Motor neuron (in vitro differentiated cells): ENCODE measurements around the gene CNTNAP5. TPM values are rescaled to one million over a fixed set of nuclear protein-coding genes. Genes with fewer than 3 reads are reported as not detected.

ENCODE experiments used
- ATAC-seq, 8 experiments: fragments of 200-7000 bp; cut with Tn5 transposase; replicated peaks in 6 of 8; 2 replicates each; pipeline ENCODE4 v1.8.0; 2021; ENCODE audit warnings: mild to moderate bottlenecking in 8 of 8, moderate library complexity in 8 of 8
- H3K27ac ChIP-seq, 2 donors: fragments of 250-450 bp; sonication (Bioruptor Pico); 2 replicates each; pipeline ENCODE4 v1.9.0; 2021; ENCODE audit warnings: antibody characterized with exemption in 2 of 2, mild to moderate bottlenecking in 2 of 2, moderate library complexity in 1 of 2
- H3K4me1 ChIP-seq, 2 donors: fragments of 250-450 bp; sonication (Bioruptor Pico); replicated peaks in 1 of 2; 2 replicates each; pipeline ENCODE4 v1.6.1; 2021; ENCODE audit warnings: antibody characterized with exemption in 2 of 2, mild to moderate bottlenecking in 2 of 2, moderate library complexity in 1 of 2
- H3K4me3 ChIP-seq, 5 donors: fragments of 250-450 bp; sonication (Bioruptor Pico); 2 replicates each; pipeline ENCODE4 v1.9.0; 2021; ENCODE audit warnings: antibody characterized with exemption in 5 of 5, mild to moderate bottlenecking in 5 of 5, moderate library complexity in 4 of 5
- whole genome bisulfite sequencing, 10 experiments: fragments of 450-650 bp; shearing (Covaris generic); methylation state at CpG; one replicate each; pipeline ENCODE4 v1.0.0; 2022; 5-methylcytosine and 5-hydroxymethylcytosine counted together
- in situ Hi-C, 9 experiments: fragments of 400-800 bp; cut with MboI; loops; one replicate each; pipeline ENCODE4 v1.15.0; 2021; ENCODE audit warnings: low sequenced_read_pairs in 9 of 9, low pct_unique_long_range_greater_than_20kb in 2 of 9; ENCODE audit not compliant: unreplicated experiment in 9 of 9
- total RNA-seq, 8 experiments: library from RNA; unstranded; fragments of 300-600 nt; gene quantifications; 2 replicates each; pipeline versions ENCODE4 v1.2.3 to v1.2.4, GENCODE V29; 2022

CNTNAP5 gene
- total RNA-seq, 8 experiments from 2014 or later, result 0.28 to 12.6 (median 8.7) TPM; not detected in 2

- in situ Hi-C loops, result no loop called here
- no peak overlapping the region for H3K4me3 ChIP-seq
- H3K27ac ChIP-seq, result no peak overlapping the region
- ATAC-seq, result no peak
- H3K4me1 ChIP-seq, result no peaks in the 10 kb centered on the region
Observed at GRCh38 chr2:124301915-124302314, 276.8 kb downstream of the CNTNAP5 start.

DNA sequence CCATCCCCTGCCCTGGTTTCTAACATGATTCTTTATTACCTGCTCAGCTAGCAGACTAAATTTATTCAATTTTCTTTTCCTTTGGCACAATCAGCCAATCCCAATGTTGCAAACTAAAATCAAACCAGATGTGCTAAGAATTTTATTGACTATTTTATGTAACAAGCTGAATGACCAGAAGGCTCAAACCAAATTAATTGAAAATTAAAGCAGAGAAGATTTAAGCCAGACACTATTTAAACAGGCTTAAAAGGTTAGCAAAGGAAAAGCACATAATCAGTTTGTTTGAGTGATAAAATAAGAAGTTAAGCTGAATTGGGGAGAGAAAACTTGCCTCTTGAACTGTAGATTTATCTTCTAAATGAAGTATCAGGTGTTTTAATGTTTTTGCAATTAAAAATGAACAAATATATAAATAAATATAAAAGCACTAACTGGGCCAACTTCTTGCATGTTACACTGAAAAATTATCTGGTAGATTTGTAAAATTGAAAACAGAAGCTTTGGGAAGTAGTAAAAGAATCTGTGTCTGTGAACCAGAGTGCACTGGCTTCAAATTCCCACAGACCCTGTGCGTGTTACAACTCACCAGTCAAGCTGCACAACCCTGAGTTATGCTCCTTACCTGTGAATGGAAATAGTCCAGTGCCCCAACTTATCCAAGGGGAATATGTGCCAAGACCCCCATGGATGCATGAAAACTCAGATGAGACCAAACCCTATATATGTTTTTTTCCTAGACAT lies 283.4 kb downstream of the CNTNAP5 start:
- no peak for ATAC-seq
- 0 to 100% (median 0%) methylated on average over 1 of the region's 1 CpG; no CpG with 5 or more reads in 6 of the 10 experiments for WGBS, 10 experiments
- in situ Hi-C loops, result no loop called here
- Histone ChIP-seq H3K27ac (no peak overlapping the region), H3K4me3 (no peak overlapping the region), H3K4me1 (peaks cover 0 to 7% of the 10 kb centered on the region in 2 donors)

DNA sequence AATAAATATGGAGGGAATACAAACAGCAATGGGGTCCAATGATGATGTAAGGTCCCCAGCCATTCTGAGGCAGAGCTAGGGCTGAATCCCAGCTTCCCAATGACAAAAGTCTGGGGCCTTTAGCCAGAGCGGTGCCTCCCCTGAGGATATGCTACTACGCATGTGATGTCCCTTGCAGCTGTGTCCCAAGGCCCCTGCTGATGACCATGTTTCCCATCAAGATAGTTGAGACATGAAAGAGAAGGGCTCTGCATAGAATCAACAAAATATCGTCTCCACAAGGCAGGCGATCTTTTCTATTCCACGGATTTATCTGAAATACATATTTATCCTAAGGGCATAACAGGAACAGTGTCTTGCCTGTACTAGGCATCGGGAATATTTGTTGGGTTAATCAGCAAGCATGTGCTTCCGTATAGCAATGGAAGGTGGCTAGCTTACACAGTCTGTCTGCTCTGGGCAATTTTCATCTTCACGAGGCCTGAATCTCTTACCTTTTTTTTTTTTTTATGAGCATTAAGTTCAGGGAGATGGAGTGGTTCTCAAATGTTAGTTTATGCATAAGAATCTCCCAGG lies 284.6 kb downstream of the CNTNAP5 start:
- H3K4me3 ChIP-seq, result no peak overlapping the region
- no peak for ATAC-seq
- H3K27ac ChIP-seq, result no peak overlapping the region
- in situ Hi-C loops, result no loop called here
- peaks cover 3 to 16% of the 10 kb centered on the region in 2 donors for H3K4me1 ChIP-seq
- 17 to 100% (median 82%) methylated on average over 1 to 8 of the region's 8 CpGs for WGBS, 10 experiments

GRCh38 chr2:124310671-124311070 lies 285.6 kb downstream of the CNTNAP5 start:
- H3K4me3 ChIP-seq, result no peak overlapping the region
- H3K27ac ChIP-seq, result no peak overlapping the region
- H3K4me1 ChIP-seq, result peaks cover 3 to 22% of the 10 kb centered on the region in 2 donors
- no peak for ATAC-seq
- 10 to 93% (median 75%) methylated on average over 1 to 4 of the region's 4 CpGs; no CpG with 5 or more reads in 1 of the 10 experiments for WGBS, 10 experiments
- in situ Hi-C loops, result no loop called here

GRCh38 chr2:124314084-124314483 lies 289.0 kb downstream of the CNTNAP5 start:
- in situ Hi-C loops, result no loop called here
- peak in 1 of 8 experiments; percentile 62 for ATAC-seq
- WGBS, 10 experiments, result 33 to 100% (median 75%) methylated on average over 1 to 8 of the region's 8 CpGs
- peaks cover 3 to 25% of the 10 kb centered on the region in 2 donors for H3K4me1 ChIP-seq
- no peak overlapping the region for H3K4me3 ChIP-seq
- H3K27ac ChIP-seq, result no peak overlapping the region

GRCh38 chr2:124315221-124315880 lies 290.3 kb downstream of the CNTNAP5 start:
- peaks cover 6 to 32% of the 10 kb centered on the region in 2 donors for H3K4me1 ChIP-seq
- ATAC-seq, result no peak
- in situ Hi-C loops, result no loop called here
- 13 to 100% (median 43%) methylated on average over 2 to 6 of the region's 6 CpGs; no CpG with 5 or more reads in 1 of the 10 experiments for WGBS, 10 experiments
- no peak overlapping the region for H3K4me3 ChIP-seq
- H3K27ac ChIP-seq, result no peak overlapping the region

DNA sequence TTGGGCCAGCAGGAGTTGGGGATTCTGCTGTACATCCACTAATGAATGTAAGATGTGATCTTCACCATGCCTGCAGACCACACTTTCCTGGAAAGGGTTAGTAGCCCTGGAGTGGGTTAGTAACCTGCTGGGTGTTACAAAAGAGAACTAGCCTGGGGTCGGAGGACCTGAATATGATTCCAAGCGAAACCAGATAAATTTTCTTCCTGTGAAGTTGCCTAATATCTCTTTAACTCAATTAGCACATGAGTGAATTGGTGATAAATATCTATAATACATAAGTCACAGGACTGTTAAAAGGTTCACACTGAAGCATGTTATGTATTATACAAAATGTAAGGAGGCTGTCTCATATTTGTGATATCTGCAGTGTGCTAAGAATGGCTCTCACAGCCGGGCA lies 291.0 kb downstream of the CNTNAP5 start:
- no peak for ATAC-seq
- 0 to 90% (median 69%) methylated on average over 1 to 2 of the region's 3 CpGs; no CpG with 5 or more reads in 4 of the 10 experiments for WGBS, 10 experiments

DNA sequence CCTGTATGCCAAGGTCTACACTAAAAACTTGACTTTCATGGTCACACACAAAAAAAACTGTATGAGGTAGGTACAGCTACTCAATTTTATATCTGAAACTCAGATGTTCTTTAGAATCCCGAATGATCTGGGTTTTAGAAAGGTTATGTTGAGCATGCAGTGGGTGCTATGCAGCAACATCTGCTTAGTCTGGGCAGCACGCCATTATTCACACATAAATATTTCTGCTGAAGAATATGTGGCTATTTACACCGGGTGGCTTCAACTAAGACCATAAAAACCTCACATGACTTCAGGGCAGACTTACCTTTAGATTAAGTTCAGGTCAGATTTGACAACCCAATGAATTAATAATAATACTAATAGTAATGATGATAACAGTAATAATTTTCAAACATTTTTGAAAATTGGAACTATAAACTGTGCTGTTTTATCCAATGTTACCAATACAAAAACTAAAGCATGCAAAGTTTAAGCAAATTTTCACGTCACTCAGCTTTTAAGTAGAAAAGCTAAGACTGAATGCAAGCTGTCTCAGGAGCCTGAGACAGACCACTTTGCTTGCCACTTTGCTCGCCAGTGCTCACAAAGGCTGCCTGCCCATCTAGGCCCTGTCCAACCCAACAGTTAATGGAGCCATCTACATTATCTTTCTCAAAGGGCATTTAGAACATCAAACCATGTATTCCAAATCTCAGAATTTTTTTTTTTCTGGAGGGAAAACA lies 292.0 kb downstream of the CNTNAP5 start:
- in situ Hi-C loops, result no loop called here
- Histone ChIP-seq H3K4me1 (peaks cover 10 to 37% of the 10 kb centered on the region in 2 donors), H3K4me3 (no peak overlapping the region), H3K27ac (no peak overlapping the region)
- 0 to 92% (median 78%) methylated on average over 2 to 5 of the region's 5 CpGs for WGBS, 10 experiments
- peak in 3 of 8 experiments; percentile 54 to 90 (median 60) for ATAC-seq

More for the DNA sequence above, 291.0 kb downstream of the CNTNAP5 start:
- in situ Hi-C loops, result no loop called here
- Histone ChIP-seq H3K4me3 (no peak overlapping the region), H3K27ac (no peak overlapping the region), H3K4me1 (peaks cover 10 to 37% of the 10 kb centered on the region in 2 donors)

DNA sequence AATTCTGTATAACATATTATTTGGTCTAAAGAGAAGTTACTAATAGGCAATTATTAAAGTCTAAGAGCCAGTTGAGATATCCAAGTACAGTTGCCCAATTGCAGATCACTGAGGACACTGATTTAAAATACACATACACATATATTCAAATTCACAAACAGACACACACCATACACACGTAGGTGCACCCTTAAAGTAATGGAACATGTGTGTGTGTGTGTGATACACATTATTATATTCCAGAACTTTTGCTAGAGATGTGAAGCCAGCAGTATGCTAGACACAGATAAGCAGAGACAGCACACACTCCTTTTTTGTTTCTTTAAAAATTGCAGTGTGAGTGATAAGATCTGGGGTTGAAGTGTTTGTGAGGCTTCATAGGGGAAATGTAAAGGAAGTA lies 292.5 kb downstream of the CNTNAP5 start:
- in situ Hi-C loops, result no loop called here
- Histone ChIP-seq H3K27ac (no peak overlapping the region), H3K4me3 (no peak overlapping the region), H3K4me1 (peaks cover 10 to 37% of the 10 kb centered on the region in 2 donors)
- ATAC-seq, result no peak
- 0 to 14% methylated on average over 1 of the region's 1 CpG; no CpG with 5 or more reads in 8 of the 10 experiments for WGBS, 10 experiments

GRCh38 chr2:124318913-124319312 lies 293.8 kb downstream of the CNTNAP5 start:
- 10 to 100% (median 64%) methylated on average over 1 to 2 of the region's 2 CpGs; no CpG with 5 or more reads in 3 of the 10 experiments for WGBS, 10 experiments
- no peak for ATAC-seq
- H3K4me1 ChIP-seq, result peaks cover 9 to 26% of the 10 kb centered on the region in 2 donors
- H3K4me3 ChIP-seq, result no peak overlapping the region
- in situ Hi-C loops, result no loop called here
- H3K27ac ChIP-seq, result no peak overlapping the region

DNA sequence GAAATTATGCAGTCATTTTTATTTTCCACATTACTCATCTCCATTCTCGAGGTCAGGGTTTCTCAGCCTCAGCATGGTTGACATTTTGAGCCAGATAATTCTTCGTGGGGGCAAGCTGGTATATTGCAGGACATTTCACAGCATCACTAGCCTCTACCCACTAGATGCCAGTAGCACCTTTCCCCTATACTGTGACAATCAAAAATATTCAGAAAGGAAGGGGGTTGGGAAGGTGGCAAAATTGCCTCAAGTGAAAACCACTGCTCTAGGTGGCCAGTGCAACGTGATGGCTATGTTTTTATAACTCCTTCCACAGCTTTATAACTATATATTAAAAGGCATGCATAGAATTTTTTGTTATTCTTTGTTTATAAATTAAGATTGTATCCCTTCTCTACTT lies 294.5 kb downstream of the CNTNAP5 start:
- H3K4me1 ChIP-seq, result peaks cover 7 to 21% of the 10 kb centered on the region in 2 donors
- 0 to 96% (median 20%) methylated on average over 1 to 3 of the region's 3 CpGs; no CpG with 5 or more reads in 3 of the 10 experiments for WGBS, 10 experiments
- H3K4me3 ChIP-seq, result no peak overlapping the region
- peak in 2 of 8 experiments; percentile 39 to 56 for ATAC-seq
- in situ Hi-C loops, result no loop called here
- no peak overlapping the region for H3K27ac ChIP-seq

DNA sequence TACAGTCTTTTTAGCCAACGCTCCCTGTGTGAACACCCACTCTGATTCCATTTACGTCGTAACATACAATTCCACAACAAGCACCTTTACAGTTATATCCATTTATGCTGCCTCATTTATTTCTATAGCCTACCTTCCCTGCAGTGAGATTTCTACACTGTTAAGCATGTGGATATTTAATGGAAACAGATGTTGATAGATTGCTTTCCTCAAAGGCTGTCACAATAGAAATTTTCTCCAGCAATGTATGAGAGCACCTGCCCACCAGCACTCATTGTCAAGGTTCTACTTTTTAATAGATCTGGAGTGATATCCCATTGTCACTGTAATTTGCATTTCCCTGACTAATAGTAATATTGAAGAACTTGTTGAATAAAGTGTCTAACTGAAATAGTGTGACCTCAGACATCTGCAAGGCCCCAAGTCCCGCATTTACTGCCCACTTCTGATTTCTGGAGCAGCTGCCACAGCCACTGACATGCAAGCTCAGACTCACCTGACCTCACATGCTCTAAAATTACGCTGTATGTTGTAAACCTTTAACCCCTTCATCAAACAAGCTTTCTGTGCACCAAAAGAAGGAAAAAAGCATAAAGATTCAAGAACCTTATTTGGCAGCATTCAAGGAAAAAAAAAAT lies 295.1 kb downstream of the CNTNAP5 start:
- WGBS, 10 experiments, result 7 to 91% (median 68%) methylated on average over 1 to 5 of the region's 5 CpGs

More for the DNA sequence above, 295.1 kb downstream of the CNTNAP5 start:
- in situ Hi-C loops, result no loop called here
- Histone ChIP-seq H3K4me3 (no peak overlapping the region), H3K4me1 (peaks cover 7 to 15% of the 10 kb centered on the region in 2 donors), H3K27ac (no peak overlapping the region)
- ATAC-seq, result peak in 4 of 8 experiments; percentile 42 to 56 (median 46)
